GM19240 (cell line): ENCODE data around the gene CLBA1.
"Not testable (repeated sequence)": the region's sequence is repeated elsewhere in the genome, so short reads cannot be mapped to it uniquely, and the experiment has no call there.

ENCODE experiments used
- DNase-seq: peaks from one replicate; pipeline ENCODE4 v3.0.0; 2011; ENCODE audit warnings: low spot score; ENCODE audit not compliant: insufficient read length

CLBA1 gene

DNA sequence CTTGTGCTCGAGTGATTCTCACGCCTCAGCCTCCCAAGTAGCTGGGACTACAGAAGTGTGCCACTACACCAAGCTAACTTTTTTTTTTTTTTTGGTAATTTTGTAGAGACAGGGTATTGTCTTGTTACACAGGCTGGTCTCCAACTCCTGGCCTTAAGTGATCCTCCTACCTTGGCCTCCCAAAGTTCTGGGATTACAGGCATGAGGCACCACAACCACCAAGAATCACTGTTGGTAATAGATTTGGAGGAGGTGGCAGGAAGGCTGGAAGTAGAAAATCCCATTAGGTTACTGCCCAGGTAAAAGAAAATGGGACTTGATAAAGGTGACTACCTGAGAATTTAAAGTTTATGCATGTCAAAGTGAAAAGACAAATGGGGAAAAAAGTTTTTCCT, 36.7 kb downstream of the CLBA1 start:
- no peak for DNase-seq

DNA sequence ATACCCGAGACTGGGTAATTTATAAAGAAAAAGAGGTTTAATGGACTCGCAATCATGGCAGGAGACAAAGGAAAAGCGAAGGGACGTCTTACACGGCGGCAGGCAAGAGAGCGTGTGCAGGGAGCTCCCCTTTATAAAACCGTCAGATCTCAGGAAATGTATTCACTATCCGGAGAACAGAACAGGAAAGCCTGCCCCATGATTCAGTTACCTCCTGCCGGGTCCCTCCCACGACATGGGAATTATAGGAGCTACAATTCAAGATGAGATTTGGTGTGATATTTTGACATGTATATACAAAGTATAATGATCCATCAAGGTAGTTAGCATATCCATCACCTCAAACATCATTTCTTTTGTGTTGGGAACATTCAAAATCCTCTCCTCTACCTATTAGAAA, 37.6 kb downstream of the CLBA1 start:
- no peak for DNase-seq

DNA sequence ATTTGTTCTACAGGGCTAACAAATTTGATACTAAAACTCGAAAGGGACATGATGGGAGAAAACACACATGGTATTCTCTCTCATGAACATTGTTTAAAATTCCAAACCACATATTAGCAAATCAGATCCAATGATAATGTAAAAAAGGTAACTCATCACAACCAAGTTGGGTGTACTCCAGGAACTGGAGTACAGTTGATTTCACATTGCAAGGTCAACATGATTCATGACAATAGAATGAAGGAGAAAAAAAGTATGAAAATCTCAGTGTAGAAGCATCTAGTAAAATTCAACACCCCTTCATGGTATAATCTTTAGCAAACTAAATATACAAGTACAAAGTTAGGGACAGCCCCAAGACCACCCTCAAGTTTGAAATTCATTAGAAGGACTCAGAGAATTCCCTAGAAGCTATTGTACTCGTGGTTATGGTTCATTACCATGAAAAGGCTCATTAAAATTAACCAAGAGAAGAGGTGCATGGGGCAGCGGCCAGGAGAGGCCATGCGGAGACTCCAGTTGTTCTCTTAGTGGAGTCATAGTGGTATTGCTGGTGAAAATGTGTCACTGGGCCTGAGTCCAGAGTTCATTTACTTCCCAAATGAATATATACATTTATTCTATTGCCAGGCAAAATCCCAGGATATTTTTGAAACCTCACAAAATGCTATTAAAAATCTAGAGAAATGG, 38.3 kb downstream of the CLBA1 start:
- DNase-seq, result no peak

DNA sequence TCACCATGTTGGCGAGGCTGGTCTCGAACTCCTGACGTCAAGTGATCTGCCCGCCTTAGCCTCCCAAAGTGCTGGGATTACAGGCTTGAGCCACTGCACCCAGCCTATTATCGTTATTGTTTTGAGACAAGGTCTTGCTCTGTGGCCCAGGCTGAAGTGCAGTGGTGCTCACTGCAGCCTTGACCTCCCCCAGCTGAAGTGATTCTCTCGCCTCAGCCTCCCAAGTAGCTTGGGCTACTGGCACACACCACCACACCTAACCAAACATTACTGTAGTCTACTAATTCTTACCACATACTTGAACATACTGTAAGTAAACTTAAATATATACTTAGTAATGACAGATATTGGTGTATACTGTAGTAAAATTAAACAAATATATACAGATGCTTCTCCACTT, 39.8 kb downstream of the CLBA1 start:
- no peak for DNase-seq

DNA sequence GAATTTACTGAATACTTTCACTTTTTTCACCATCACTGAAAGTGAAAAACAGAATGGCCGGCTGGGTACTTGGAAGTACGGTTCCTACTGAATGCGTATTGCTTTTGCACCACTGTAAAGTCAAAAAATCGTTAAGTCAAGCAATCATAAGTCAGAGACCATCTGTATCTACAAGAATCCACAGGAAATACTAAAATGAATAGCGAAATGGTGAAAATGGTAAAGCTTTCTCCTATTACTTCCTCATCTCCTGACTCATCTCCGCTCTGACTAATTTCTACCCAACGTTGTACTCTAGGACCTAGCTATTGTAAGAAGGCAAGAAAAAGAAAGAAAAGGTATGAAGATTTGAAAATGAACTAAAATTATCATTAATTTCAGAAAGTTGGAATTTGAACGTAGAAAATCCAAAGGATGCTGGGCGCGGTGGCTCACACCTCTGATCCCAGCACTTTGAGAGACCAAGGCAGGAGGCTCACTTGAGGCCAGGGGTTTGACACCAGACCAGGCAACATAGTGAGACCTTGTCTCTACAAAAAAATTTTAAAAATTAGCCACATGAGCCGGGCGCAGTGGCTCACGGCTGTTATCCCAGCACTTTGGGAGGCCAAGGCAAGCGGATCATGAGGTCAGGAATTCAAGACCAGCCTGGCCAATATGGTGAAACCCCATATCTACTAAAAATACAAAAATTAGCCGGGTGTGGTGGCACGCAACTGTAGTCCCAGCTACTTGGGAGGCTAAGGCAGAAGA, 40.6 kb downstream of the CLBA1 start:
- no peak for DNase-seq

DNA sequence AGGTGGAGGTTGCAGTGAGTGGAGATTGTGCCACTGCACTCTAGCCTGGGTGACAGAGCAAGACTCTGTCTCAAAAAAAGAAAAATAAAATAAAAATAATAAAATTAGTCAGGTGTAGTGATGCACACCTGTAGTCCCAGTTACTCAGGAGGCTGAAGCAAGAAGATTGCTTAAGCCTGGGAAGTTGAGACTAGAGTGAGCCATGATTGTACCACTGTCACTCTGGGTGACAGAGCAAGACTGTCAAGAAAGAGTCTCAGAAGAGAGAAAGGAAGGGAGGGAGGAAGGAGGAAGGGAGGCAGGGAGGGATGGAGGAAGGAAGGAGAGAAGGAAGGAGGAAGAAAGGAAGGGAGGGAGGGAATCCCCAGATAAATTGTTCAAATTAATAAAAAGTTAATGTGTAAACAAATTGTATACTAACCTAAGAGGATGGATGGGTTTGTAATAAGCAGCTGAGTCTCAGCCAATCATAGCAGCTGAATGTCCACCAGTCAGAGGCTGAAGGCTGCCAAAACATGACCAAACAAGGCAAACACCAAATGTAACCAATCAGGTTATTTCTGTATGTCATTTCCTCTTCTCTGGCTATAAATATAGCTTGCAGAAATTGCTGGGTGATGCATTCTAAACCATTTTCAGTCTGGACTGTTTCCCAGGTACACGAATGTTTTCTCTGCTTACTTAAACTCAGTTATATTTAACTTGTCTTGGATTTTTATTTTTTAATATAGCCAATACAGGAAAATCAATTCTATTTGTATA, 41.4 kb downstream of the CLBA1 start:
- DNase-seq, result no peak

DNA sequence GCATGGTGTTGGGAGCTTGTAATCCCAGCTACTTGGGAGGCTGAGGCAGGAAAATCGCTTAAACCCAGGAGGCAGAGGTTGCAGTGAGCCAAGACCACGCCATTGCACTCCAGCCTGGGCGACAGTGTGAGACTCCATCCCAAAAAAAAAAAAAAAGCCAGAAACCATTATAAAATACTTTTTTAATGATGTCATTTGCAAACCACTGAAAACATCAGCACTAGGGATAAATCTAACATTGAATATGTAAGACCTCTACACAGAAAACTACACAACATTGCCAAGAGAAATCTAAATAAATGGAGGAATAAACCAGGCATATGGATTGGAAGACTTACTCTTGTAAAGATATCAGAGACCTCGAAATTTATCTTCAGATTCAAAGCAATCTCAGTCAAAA, 42.1 kb downstream of the CLBA1 start:
- DNase-seq, result not testable (repeated sequence)

DNA sequence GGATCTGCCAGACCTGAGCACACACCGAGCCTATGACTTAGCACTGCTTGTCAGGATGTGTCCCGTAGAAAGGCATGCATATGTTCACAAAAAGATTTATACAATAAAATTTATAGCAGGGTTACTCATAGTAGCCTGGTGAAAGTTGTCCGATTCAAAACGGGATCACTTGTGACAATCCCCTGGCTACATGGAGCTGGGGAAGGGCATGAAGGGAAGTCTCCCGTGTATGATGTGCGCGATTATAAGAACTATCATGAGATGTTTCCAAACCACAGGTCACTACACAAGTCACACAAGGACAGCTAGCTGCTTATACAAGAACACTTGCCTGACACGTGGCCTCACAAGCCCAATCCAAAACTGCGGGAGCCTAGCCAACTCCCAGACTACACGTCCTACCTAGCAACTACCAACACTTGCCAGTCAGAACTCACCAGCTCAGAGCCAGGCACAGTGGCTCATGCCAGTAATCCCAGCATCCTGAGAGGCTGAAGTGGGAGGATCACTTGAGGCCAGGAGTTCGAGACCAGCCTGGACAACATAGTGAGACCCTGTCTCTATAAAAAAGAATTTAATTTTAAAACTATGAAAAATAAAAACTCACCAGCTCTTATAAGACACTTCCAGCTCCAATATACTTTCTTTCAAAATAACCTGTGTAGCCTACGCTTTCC, 42.8 kb downstream of the CLBA1 start:
- DNase-seq, result no peak

DNA sequence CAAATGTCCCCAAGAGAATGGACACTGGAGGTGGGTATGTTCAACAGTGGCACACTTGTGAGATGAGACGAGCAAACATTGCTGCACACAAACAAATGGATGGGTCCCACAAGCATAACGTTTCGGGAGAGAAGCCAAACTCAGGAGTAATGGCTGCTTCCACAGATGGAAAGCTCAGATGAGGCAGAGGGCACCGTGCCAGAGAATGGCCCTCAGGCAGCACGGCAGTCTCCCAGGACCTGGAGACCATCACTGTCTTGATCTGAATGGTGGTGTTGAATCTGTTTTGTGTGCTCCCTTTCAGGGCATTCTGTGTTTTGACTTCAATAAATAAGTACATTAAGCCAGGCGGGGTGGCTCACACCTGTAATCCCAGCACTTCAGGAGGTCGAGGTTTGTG, 43.8 kb downstream of the CLBA1 start:
- DNase-seq, result no peak

DNA sequence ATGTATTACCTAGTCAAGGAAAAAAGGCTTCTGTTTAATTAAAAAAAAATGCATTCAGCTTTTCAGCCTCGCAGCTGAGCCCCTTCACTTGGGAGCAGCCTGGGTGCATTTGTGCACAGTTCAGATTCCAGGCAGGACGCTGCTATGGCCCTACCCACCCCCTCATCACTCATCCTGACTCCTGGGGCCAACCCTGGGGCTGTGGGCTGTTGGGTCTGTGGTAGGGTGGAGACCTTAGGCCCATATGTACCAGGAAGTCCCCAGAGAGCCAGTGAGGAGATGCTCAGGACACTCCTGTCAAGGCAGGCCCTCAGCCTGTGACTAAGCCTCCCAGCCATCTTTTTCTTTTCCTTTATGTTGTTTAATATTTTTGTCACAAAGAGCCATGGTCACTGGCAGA, 44.6 kb downstream of the CLBA1 start:
- DNase-seq, result no peak

DNA sequence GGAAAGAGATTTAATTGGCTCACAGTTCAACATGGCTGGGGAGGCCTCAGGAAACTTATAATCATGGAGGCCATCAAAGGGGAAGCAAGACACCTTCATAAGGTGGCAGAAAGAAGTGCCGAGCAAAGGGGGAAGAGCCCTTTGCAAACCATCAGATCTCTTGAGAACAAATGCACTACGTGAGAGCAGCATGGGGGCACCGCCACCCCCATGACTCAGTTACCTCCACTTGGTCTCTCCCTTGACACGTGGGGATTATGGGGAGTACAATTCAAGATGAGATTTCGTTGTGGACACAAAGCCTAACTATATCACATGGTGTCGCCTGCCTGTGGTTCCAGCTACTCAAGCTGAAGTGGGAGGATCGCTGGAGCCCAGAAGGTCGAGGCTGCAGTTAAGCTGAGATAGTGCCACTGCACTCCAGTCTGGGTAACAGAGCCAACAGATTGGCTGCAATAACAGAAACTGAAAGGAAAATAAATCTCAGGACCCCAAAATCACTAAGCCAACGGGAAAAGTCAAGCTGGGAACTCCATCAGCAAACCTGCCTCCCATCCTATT, 45.3 kb downstream of the CLBA1 start:
- no peak for DNase-seq

DNA sequence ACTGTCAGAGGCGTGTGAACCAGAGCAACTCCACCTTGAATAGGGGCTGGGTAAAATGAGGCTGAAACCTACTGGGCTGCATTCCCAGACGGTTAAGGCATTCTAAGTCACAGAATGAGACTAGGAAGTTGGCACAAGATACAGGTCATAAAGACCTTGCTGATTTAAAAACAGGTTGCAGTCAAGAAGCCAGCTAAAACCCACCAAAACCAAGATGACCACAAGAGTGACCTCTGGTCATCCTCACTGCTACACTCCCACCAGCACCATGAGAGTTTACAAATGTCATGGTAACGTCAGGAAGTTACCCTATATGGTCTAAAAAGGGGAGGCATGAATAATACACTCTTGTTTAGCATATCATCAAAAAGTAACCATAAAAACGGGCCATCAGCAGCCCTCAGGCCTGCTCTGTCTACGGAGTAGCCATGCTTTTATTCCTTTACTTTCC, 46.9 kb downstream of the CLBA1 start:
- not testable (repeated sequence) for DNase-seq

DNA sequence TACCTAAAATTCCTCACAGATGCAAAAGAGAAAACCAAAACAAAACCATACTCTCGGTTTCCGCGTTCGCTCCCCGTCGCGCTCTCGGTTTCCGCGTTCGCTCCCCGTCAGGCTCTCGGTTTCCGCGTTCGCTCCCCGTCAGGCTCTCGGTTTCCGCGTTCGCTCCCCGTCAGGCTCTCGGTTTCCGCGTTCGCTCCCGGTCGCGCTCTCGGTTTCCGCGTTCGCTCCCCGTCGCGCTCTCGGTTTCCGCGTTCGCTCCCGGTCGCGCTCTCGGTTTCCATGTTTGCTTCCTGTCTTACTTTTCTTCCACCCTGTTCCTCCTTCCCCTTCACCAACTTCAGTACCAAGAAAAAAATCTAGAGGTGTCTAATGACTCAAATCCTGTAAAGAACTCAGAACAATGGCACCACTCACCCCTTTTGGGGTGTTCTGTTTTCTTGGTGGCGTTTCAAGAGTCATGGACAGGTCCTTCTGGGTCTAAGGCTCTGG, 47.9 kb downstream of the CLBA1 start:
- not testable (repeated sequence) for DNase-seq

DNA sequence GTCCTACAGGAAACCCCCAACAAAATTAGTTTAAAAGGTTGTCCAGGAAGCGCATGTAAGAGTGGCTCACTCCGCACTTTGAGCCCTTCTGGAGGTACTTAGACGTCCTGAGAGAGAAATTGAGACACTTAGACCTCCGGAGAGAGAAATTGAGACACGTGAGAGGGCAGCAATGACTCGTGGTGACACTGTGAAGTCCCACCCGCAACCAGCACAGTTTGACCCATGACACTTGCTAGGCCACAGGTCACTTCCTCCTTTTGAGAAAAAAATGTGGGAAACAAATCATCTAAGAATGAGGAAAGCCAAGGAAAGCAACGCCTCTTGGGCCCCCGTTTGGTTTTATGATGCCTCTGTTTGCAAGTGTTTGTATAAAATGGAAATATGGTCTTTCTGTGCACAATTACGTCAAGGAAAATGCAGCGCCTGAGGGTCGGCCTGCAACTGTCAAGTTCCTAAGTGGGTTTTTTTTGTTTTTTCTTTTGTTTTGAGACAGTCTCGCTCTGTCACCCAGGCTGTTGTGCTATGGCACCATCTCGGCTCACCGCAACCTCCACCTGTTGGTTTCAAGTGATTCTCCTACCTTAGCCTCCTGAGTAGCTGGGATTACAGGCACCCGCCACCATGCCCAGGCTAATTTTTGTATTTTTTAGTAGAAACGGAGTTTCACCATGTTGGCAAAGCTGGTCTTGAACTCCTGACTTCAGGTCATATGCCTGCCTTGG, 48.9 kb downstream of the CLBA1 start:
- DNase-seq, result no peak

DNA sequence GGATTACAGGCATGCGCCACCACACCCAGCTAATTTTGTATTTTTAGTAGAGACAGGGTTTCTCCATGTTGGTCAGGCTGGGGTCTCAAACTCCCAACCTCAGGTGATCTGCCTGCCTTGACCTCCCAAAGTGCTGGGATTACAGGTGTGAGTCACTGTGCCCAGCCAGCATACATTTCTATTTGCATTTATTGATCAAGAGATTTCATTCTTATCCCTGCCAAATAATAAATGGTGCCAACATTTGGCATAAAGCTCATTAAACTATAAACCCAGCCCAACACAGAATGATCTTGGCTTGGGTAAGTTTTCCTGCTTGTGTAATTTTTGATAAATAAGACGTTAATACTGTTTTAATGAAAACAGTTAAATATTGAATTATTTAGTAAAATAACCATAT, 50.0 kb downstream of the CLBA1 start:
- not testable (repeated sequence) for DNase-seq

DNA sequence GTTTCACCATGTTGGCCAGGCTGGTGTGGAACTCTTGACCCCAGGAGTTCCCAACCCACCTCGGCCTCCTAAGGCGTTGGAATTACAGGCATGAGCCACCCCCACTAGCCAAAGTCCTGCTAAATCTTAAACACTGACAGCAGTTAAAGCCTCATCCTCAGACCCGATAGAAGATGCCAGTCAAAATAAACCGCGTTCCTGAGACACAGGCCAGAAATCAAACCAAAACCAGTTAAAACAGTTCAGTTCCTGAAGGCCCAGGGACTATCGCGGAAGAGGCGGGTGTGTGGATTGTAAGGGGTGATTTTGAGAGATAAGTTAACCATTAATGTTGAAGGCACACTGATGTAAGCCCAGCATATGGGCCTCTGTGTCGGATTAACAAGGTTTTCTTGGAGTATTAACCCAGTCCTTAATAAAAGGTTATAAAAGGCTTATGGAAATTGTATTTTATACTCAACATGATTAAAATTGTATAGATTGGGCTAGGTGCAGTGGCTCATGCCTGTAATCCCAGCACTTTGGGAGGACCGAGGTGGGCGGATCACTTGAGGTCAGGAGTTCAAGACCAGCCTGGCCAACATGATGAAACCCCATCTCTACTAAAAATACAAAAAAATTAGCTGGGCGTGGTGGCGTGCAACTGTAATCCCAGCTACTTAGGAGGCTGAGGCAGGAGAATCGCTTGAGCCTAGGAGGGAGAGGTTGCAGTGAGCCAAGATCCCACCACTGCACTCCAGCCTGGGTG, 54.0 kb downstream of the CLBA1 start:
- DNase-seq, result no peak

DNA sequence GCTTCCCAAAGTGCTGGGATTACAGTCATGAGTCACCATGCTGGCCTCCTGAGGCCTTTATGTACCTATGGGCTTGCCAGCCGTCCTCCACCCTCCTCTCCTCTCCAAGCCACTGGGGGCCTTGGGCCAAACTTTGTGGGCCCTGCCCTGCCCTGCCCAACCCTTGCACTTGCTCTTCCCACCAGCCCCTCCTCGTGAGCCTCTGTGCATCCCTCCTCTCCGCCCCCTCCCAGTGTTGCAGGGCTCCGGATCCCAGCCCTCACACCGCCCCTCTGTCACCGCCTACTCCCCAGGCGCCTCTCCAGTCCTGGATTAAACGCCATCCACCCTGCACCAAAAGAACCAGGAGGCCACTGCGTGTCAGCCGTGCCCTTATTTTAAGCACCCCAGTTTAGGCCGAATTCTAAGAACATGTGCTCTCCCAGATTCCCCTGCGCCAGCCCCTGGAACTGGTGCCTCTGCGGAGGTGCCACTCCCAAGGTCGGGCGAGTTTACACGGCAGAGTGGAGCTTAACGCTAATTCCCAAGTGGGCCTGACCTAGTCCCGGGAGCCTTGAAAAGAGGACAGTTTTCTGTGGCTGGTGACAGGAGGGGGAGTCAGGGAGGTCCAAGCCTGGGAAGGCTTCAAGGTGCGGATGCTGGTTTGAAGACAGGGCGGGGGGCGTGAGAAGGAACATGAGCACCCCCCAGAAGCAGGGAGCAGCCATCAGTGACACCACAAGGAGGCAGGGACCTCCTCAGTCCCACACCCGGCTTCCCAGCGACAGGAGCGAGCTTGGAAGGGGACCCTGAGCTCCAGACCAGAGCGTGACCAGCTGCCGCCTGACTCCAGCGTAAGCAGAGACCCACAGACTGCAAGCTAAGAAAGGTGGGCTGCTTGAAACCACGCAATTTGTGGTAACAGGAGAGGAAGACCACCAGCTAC, 56.5 kb downstream of the CLBA1 start:
- no peak for DNase-seq

DNA sequence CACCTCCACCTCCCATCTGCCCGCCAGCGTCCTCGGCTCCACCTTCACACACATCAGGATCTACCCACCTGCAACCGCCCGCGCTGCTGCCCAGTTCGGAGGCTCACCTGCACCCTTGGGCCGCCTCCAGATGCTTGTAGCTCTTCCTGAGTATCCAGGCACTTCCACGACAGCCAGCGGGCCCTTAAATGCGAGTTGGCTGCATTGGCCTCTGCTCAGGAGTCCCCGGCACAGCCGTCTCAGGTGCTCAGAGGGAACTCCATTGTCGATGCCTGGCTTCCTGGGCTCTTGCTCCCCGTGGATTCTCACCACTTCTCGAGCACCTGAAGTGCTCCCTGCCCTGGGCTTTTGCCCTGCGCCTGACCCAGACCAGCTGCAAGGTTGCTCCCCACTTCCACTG, 57.2 kb downstream of the CLBA1 start:
- DNase-seq, result no peak

DNA sequence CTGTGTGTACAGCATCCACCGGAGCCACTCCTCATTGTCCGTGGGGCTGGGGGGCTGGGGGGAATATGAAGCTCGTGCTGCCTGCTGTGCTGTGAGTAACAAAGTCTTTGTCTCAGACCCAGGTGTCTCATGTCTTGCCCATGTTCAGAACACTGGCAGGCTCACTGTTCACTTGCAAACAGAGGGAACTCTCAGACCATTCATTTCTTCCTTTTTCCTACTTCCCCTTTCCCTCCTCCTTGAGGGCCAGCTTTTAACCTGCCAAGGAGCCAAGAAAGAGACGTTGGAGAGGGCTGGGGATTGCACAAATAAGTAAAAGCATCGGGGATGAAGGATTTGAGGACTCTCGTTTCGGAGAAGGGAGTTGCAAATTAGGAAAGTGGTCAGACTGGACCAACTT, 58.1 kb downstream of the CLBA1 start:
- no peak for DNase-seq
